GM12878 (cell line): ENCODE results near the gene OSGEPL1. TPM values are rescaled to one million over a fixed set of nuclear protein-coding genes. Genes with fewer than 3 reads are reported as not detected.

Experiments used
- EZH2 ChIP-seq: IDR thresholded peaks from 2 replicates; pipeline ENCODE4 v1.6.1; 2012; ENCODE audit warnings: low read depth, mild to moderate bottlenecking, control low read depth, inconsistent platforms, low read length, borderline replicate concordance; ENCODE audit not compliant: control insufficient read depth
- polyA plus RNA-seq, 11 experiments: library from polyadenylated mRNA; depleted of rRNA in 4 of 11; unstranded in 6 of 11; stranded (reverse) in 5 of 11; fragments of >200 nt; fragmentation: Nextera tagmentation in 4 of 11; fragmentation: Illumina TruSeq in 1 of 11; extraction: Ambion mirVana in 4 of 11; extraction: Trizol in 1 of 11; gene quantifications; 1 replicate in 1 of 11; 2 replicates in 10 of 11; pipeline versions ENCODE4 v1.2.1 to v1.2.3, GENCODE V29; 2011 to 2016; ENCODE audit warnings: inconsistent platforms in 2 of 11, missing spikeins in 2 of 11, low read depth in 1 of 11
- total RNA-seq, 4 experiments: library from RNA; depleted of rRNA in 3 of 4; stranded (reverse); fragments of >200 nt in 3 of 4; fragmentation: Illumina TruSeq in 1 of 4; extraction: Trizol in 1 of 4; gene quantifications; 2 replicates each; pipeline versions ENCODE4 v1.2.1 to v1.2.3, GENCODE V29; 2013 to 2021
- TF ChIP-seq, protein P1 (sequence below): fragments of 450-650 bp; IDR thresholded peaks from 2 replicates; pipeline ENCODE4 v1.6.1; 2018; ENCODE audit warnings: mild to moderate bottlenecking, low read depth, moderate library complexity; ENCODE audit not compliant: partially characterized antibody

Gene OSGEPL1
- total and polyA plus RNA-seq, 10 of the 15 experiments (the other 5 are each of a cell fraction or from before 2014, with no cell fraction given): 6.7 to 18.0 (median 9.4) TPM

DNA sequence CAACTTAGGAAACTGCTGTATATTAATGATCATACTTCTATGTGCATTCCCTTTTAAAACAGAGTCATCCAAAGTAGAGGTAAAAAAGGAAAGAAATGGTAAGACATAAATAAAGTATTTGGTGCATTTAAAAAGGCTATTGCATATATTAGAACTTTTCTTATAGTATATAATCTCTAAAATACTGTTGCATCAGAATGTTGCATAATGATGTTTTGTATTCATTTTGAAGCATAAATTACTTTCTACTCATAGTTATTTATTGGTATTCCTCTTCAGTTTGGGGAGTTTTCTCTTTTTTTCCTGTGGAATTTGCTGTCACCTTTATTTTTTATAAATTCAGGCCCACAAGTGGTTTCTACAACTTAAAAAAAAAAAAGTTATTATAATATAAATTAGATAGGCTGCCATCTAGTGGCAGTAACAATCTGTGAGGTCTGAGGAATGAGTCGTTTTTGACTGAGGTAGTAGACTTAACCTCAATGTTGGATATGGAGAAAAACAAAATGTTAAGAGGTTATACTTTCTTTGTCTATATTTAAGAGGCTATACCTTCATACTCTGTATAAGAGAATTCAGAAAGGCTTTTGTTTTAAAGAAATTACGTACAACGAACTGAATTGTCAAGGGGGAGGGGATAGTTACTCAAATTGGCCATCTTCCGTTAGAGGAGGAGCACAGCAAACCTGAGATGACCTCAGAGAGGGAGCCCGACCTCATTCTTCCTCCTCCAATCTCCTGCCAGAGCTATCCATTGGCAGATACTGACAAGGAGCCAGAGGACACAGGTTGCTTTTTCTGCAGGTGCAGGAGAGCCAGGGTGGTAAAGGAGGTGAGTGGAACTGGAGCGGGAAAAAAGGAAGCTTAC, 64.3 kb downstream of the OSGEPL1 start (continued):
- TF ChIP-seq, protein P1, sequence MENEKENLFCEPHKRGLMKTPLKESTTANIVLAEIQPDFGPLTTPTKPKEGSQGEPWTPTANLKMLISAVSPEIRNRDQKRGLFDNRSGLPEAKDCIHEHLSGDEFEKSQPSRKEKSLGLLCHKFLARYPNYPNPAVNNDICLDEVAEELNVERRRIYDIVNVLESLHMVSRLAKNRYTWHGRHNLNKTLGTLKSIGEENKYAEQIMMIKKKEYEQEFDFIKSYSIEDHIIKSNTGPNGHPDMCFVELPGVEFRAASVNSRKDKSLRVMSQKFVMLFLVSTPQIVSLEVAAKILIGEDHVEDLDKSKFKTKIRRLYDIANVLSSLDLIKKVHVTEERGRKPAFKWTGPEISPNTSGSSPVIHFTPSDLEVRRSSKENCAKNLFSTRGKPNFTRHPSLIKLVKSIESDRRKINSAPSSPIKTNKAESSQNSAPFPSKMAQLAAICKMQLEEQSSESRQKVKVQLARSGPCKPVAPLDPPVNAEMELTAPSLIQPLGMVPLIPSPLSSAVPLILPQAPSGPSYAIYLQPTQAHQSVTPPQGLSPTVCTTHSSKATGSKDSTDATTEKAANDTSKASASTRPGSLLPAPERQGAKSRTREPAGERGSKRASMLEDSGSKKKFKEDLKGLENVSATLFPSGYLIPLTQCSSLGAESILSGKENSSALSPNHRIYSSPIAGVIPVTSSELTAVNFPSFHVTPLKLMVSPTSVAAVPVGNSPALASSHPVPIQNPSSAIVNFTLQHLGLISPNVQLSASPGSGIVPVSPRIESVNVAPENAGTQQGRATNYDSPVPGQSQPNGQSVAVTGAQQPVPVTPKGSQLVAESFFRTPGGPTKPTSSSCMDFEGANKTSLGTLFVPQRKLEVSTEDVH: no peak
- no peak for TF ChIP-seq EZH2

Other genes starting within 250 kb of the OSGEPL1 start
- 0.05 TPM in 1 of 2 replicates, not detected in the other for gene SLC40A1, start 182.0 kb downstream of the OSGEPL1 start, total RNA-seq (2014; rRNA removed)
- not detected in 2 replicates for gene SLC40A1, start 182.0 kb downstream of the OSGEPL1 start, total RNA-seq (2014; rRNA removed; fragmentation: Illumina TruSeq; extraction: Trizol)
- 0.38 and 0.61 TPM in 2 replicates for gene SLC40A1, start 182.0 kb downstream of the OSGEPL1 start, total RNA-seq (2021)
- gene SLC40A1, start 182.0 kb downstream of the OSGEPL1 start, polyA plus RNA-seq (2011; rRNA removed): 0.07 and 0.08 TPM in 2 replicates
- 0.01 TPM in 1 of 2 replicates, not detected in the other for gene SLC40A1, start 182.0 kb downstream of the OSGEPL1 start, polyA plus RNA-seq (2014; fragmentation: Illumina TruSeq; extraction: Trizol)
- not detected for gene SLC40A1, start 182.0 kb downstream of the OSGEPL1 start, polyA plus RNA-seq (2014; fragmentation: Nextera tagmentation; extraction: Ambion mirVana)
- not detected in 2 replicates for gene SLC40A1, start 182.0 kb downstream of the OSGEPL1 start, polyA plus RNA-seq (2014; rRNA removed)
- gene SLC40A1, start 182.0 kb downstream of the OSGEPL1 start, polyA plus RNA-seq (2016; fragmentation: Nextera tagmentation; extraction: Ambion mirVana): not detected
- gene ASNSD1, start 101.3 kb downstream of the OSGEPL1 start, total RNA-seq (2014; rRNA removed): 48.0 and 58.4 TPM in 2 replicates
- gene ASNSD1, start 101.3 kb downstream of the OSGEPL1 start, total RNA-seq (2014; rRNA removed; fragmentation: Illumina TruSeq; extraction: Trizol): 71.5 and 79.3 TPM in 2 replicates
- gene ASNSD1, start 101.3 kb downstream of the OSGEPL1 start, total RNA-seq (2021): 39.5 and 43.2 TPM in 2 replicates
- 39.1 and 63.6 TPM in 2 replicates for gene ASNSD1, start 101.3 kb downstream of the OSGEPL1 start, polyA plus RNA-seq (2011; rRNA removed)
- 89.8 and 119 TPM in 2 replicates for gene ASNSD1, start 101.3 kb downstream of the OSGEPL1 start, polyA plus RNA-seq (2014; fragmentation: Illumina TruSeq; extraction: Trizol)
- 10 to 100 TPM; 70.1 to 74.1 TPM for gene ASNSD1, start 101.3 kb downstream of the OSGEPL1 start, polyA plus RNA-seq (2014; fragmentation: Nextera tagmentation; extraction: Ambion mirVana)
- gene ASNSD1, start 101.3 kb downstream of the OSGEPL1 start, polyA plus RNA-seq (2014; rRNA removed): 37.6 and 42.6 TPM in 2 replicates
- 10 to 100 TPM; 77.4 to 82.1 TPM for gene ASNSD1, start 101.3 kb downstream of the OSGEPL1 start, polyA plus RNA-seq (2016; fragmentation: Nextera tagmentation; extraction: Ambion mirVana)
- 3.9 and 4.1 TPM in 2 replicates for gene ANKAR, start 88.1 kb downstream of the OSGEPL1 start, total RNA-seq (2014; rRNA removed)
- 4.2 and 5.2 TPM in 2 replicates for gene ANKAR, start 88.1 kb downstream of the OSGEPL1 start, total RNA-seq (2014; rRNA removed; fragmentation: Illumina TruSeq; extraction: Trizol)
- 1.7 and 2.0 TPM in 2 replicates for gene ANKAR, start 88.1 kb downstream of the OSGEPL1 start, total RNA-seq (2021)
- 1.7 and 2.4 TPM in 2 replicates for gene ANKAR, start 88.1 kb downstream of the OSGEPL1 start, polyA plus RNA-seq (2011; rRNA removed)
- gene ANKAR, start 88.1 kb downstream of the OSGEPL1 start, polyA plus RNA-seq (2014; fragmentation: Illumina TruSeq; extraction: Trizol): 2.4 and 2.5 TPM in 2 replicates
- gene ANKAR, start 88.1 kb downstream of the OSGEPL1 start, polyA plus RNA-seq (2014; fragmentation: Nextera tagmentation; extraction: Ambion mirVana): 1 to 10 TPM; 1.3 to 2.9 TPM
- gene ANKAR, start 88.1 kb downstream of the OSGEPL1 start, polyA plus RNA-seq (2014; rRNA removed): 2.9 and 3.0 TPM in 2 replicates
- gene ANKAR, start 88.1 kb downstream of the OSGEPL1 start, polyA plus RNA-seq (2016; fragmentation: Nextera tagmentation; extraction: Ambion mirVana): 1 to 10 TPM; 1.9 to 3.3 TPM
- 91.4 and 104 TPM in 2 replicates for gene ORMDL1, start 21.5 kb upstream of the OSGEPL1 start, total RNA-seq (2014; rRNA removed)
- gene ORMDL1, start 21.5 kb upstream of the OSGEPL1 start, total RNA-seq (2014; rRNA removed; fragmentation: Illumina TruSeq; extraction: Trizol): 75.9 and 76.7 TPM in 2 replicates
- 59.0 and 62.6 TPM in 2 replicates for gene ORMDL1, start 21.5 kb upstream of the OSGEPL1 start, total RNA-seq (2021)
- 140 and 188 TPM in 2 replicates for gene ORMDL1, start 21.5 kb upstream of the OSGEPL1 start, polyA plus RNA-seq (2011; rRNA removed)
- gene ORMDL1, start 21.5 kb upstream of the OSGEPL1 start, polyA plus RNA-seq (2014; fragmentation: Illumina TruSeq; extraction: Trizol): 100 and 130 TPM in 2 replicates
- 10 to 100 TPM; 68.9 to 89.5 TPM for gene ORMDL1, start 21.5 kb upstream of the OSGEPL1 start, polyA plus RNA-seq (2014; fragmentation: Nextera tagmentation; extraction: Ambion mirVana)
- gene ORMDL1, start 21.5 kb upstream of the OSGEPL1 start, polyA plus RNA-seq (2014; rRNA removed): 95.4 and 114 TPM in 2 replicates
- 100 to 1,000 TPM; 156 to 161 TPM for gene ORMDL1, start 21.5 kb upstream of the OSGEPL1 start, polyA plus RNA-seq (2016; fragmentation: Nextera tagmentation; extraction: Ambion mirVana)
- gene PMS1, start 21.7 kb upstream of the OSGEPL1 start, total RNA-seq (2014; rRNA removed): 26.4 and 32.7 TPM in 2 replicates
- 43.3 and 43.5 TPM in 2 replicates for gene PMS1, start 21.7 kb upstream of the OSGEPL1 start, total RNA-seq (2014; rRNA removed; fragmentation: Illumina TruSeq; extraction: Trizol)
- gene PMS1, start 21.7 kb upstream of the OSGEPL1 start, total RNA-seq (2021): 35.9 and 36.5 TPM in 2 replicates
- 19.6 and 33.2 TPM in 2 replicates for gene PMS1, start 21.7 kb upstream of the OSGEPL1 start, polyA plus RNA-seq (2011; rRNA removed)
- 32.5 and 43.9 TPM in 2 replicates for gene PMS1, start 21.7 kb upstream of the OSGEPL1 start, polyA plus RNA-seq (2014; fragmentation: Illumina TruSeq; extraction: Trizol)
- 10 to 100 TPM; 18.7 to 19.2 TPM for gene PMS1, start 21.7 kb upstream of the OSGEPL1 start, polyA plus RNA-seq (2014; fragmentation: Nextera tagmentation; extraction: Ambion mirVana)
- gene PMS1, start 21.7 kb upstream of the OSGEPL1 start, polyA plus RNA-seq (2014; rRNA removed): 16.5 and 21.3 TPM in 2 replicates
- 10 to 100 TPM; 44.3 to 50.6 TPM for gene PMS1, start 21.7 kb upstream of the OSGEPL1 start, polyA plus RNA-seq (2016; fragmentation: Nextera tagmentation; extraction: Ambion mirVana)